Thoracic aorta (tissue), 2 donors: ENCODE data around the gene MCM5. TPM values are rescaled to one million over a fixed set of nuclear protein-coding genes. Genes with fewer than 3 reads are reported as not detected.

Experiments used
- ATAC-seq: fragments of 150-250 bp; one replicate; pipeline ENCODE4 v1.8.0; 2017; ENCODE audit warnings: low read depth; ENCODE audit not compliant: insufficient number of reproducible peaks, low FRiP score
- DNase-seq: peaks from one replicate; pipeline ENCODE4 v3.0.0-alpha.2; 2020; ENCODE audit warnings: low spot score
- H3K27ac ChIP-seq, 2 donors: fragments of 200-600 bp; sonication (generic); 1 replicate in 1 of 2; 2 replicates in 1 of 2; pipeline ENCODE4 v1.5.1; 2016; ENCODE audit warnings: mild to moderate bottlenecking in 2 of 2, moderate library complexity in 2 of 2
- H3K27me3 ChIP-seq: fragments of 200-600 bp; sonication (generic); replicated peaks from 2 replicates; pipeline ENCODE4 v1.6.0; 2016; ENCODE audit warnings: mild to moderate bottlenecking; ENCODE audit not compliant: insufficient read depth
- H3K36me3 ChIP-seq: fragments of 200-600 bp; sonication (generic); one replicate; pipeline ENCODE4 v1.5.1; 2016
- H3K4me1 ChIP-seq, 2 donors: fragments of 200-600 bp; sonication (generic); 1 replicate in 1 of 2; 2 replicates in 1 of 2; pipeline versions ENCODE4 v1.5.1 to v1.6.0; 2016; ENCODE audit warnings: low read depth in 2 of 2, mild to moderate bottlenecking in 1 of 2; ENCODE audit not compliant: control insufficient read depth in 1 of 2
- H3K4me3 ChIP-seq: fragments of 200-600 bp; sonication (generic); 2 replicates; pipeline ENCODE4 v1.5.1; 2016; ENCODE audit warnings: mild to moderate bottlenecking
- H3K9me3 ChIP-seq: fragments of 200-600 bp; sonication (generic); 2 replicates; pipeline ENCODE4 v1.5.1; 2016
- total RNA-seq, 2 donors: library from RNA; depleted of rRNA; stranded (reverse); fragments of >200 nt; gene quantifications; one replicate each; pipeline versions ENCODE4 v1.1.0 to v1.2.3, GENCODE V29; 2016
- TF ChIP-seq, protein P1 (sequence below): fragments of 200-600 bp; sonication (generic); IDR thresholded peaks from one replicate; pipeline ENCODE4 v1.5.1; 2019; ENCODE audit warnings: antibody characterized with exemption

Gene MCM5
- total RNA-seq, 2 donors from 2014 or later = 18.1 to 53.1 TPM

DNA sequence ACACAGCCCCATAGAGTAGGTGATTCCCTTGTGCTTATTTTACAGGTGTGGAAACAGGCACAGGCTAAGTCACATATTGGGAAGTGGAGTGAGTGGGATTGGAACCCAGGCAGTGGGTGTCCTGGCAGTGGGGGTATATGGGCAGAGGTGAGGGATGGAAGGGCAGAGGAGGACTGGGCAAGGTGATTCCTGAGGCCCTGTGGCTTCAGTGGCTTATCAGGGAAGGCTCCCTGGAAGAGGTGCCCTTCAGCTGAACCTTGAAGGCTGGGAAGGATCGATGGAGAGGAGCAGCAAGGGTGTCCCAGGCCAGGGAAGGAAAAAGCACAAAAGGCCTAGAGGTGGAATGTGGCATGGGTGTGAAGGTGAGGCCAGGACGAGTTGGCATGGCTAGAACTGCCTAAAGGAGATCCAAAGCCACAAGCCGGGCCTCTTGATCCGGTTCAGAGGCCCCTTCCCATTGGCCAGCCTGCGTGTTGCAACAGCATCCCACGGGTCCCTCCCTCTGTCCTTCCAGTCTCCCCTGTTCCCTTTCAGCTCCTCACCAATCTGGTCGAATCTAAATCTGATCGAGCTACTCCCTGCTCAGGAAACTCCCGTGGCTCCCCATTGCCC, 41.7 kb downstream of the MCM5 start:
- TF ChIP-seq, protein P1, sequence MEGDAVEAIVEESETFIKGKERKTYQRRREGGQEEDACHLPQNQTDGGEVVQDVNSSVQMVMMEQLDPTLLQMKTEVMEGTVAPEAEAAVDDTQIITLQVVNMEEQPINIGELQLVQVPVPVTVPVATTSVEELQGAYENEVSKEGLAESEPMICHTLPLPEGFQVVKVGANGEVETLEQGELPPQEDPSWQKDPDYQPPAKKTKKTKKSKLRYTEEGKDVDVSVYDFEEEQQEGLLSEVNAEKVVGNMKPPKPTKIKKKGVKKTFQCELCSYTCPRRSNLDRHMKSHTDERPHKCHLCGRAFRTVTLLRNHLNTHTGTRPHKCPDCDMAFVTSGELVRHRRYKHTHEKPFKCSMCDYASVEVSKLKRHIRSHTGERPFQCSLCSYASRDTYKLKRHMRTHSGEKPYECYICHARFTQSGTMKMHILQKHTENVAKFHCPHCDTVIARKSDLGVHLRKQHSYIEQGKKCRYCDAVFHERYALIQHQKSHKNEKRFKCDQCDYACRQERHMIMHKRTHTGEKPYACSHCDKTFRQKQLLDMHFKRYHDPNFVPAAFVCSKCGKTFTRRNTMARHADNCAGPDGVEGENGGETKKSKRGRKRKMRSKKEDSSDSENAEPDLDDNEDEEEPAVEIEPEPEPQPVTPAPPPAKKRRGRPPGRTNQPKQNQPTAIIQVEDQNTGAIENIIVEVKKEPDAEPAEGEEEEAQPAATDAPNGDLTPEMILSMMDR = no peak
- Histone ChIP-seq H3K27ac (no peak overlapping the region), H3K4me3 (no peak overlapping the region), H3K36me3 (no peaks in the 10 kb centered on the region), H3K27me3 (no peaks in the 10 kb centered on the region), H3K4me1 (no peaks in the 10 kb centered on the region), H3K9me3 (no peaks in the 10 kb centered on the region)
- DNase-seq (no peak), ATAC-seq (no peak)

DNA sequence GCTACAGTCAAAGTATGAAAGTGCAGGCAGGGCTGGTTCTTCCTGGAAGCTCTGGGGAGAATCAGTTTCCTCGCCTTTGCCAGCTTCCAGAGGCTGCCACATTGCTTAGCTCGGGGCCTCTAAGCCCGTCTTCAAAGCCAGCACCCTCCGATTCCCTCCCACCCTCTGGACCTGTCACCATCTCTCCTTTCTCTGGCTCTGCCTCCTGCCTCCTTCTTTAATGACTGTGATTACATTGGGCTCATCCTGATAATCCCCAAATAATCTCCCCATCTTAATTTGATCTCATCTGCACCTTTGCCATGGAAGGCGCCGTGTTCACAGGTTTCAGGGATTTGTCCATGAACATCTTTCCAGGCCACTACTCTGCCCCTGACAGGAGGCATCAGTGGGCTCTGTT, 42.5 kb downstream of the MCM5 start:
- no peak overlapping the region for H3K27ac ChIP-seq
- ATAC-seq = no peak

DNA sequence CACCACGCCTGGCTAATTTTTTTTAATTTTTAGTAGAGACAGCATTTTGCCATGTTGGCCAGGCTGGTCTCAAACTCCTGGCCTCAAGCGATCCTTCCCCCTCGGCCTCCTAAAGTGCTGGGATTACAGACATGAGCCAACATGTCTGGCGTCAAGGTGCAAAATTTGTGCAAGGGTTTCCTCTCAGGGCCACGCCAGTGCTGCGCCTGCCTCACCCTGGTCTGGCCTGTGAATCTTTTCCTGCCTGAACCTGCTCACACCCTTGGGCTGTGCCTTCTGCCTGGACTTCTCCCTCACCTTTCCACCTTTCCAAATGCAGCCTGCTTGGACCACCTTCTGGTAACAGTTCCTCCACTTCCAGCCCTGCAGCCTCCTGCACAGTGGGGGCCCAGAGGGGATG, 43.4 kb downstream of the MCM5 start:
- Histone ChIP-seq H3K36me3 (no peaks in the 10 kb centered on the region), H3K9me3 (no peaks in the 10 kb centered on the region), H3K4me1 (no peaks in the 10 kb centered on the region), H3K27ac (no peak overlapping the region), H3K27me3 (no peaks in the 10 kb centered on the region), H3K4me3 (no peak overlapping the region)
- DNase-seq = no peak
- TF ChIP-seq, protein P1 = no peak
- ATAC-seq = no peak

More for the DNA sequence above, 42.5 kb downstream of the MCM5 start:
- DNase-seq = no peak
- H3K36me3 ChIP-seq = no peaks in the 10 kb centered on the region
- H3K27me3 ChIP-seq = no peaks in the 10 kb centered on the region
- no peak overlapping the region for H3K4me3 ChIP-seq
- no peaks in the 10 kb centered on the region for H3K9me3 ChIP-seq
- H3K4me1 ChIP-seq = no peaks in the 10 kb centered on the region
- TF ChIP-seq, protein P1 = no peak

DNA sequence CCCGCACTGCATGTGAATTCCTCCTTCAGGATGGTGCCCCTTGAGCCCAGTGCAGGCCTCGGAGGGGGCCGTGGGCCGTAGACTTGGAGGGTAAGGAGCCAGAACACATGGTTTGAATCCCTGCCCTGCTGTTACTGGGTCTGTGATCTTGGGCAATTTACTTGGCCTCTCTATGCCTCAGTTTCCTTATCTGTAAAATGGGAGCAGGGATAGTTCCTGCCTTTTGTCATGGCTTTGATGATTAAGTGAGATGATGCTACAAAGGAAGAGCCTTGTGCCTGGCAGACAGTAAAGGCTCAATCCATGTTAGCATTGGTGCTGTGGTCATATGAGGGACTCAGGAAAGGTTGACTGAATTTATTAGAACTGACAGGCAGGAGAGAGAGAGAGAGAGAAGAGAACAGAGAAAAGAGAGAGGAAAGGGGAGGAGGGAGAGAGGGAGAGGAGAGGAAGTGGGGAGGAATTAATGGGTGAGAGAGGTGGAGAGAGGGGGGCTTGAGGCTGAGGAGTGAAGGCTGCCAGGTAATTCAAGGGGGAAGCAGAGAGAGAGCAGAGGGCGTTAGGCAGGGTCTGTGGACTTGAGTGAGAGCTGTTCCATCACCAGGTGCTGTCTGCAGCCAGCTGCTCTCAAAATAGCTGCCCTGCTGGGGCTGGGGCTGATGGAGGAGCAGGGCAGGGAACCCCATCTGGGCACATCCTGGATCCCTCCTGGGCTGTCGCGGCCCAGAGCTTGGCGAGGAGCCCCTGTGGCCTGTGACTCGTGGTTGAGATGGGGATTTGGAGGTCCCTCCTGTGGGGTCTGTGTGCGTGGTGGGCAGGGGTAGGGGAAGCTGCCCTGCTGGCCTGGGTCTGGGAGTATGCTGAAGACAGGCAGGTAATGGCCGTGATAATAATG, 44.1 kb downstream of the MCM5 start:
- Histone ChIP-seq H3K4me3 (no peak overlapping the region), H3K27me3 (no peaks in the 10 kb centered on the region), H3K27ac (no peak overlapping the region), H3K4me1 (no peaks in the 10 kb centered on the region), H3K9me3 (no peaks in the 10 kb centered on the region), H3K36me3 (no peaks in the 10 kb centered on the region)
- DNase-seq (no peak), ATAC-seq (no peak)
- TF ChIP-seq, protein P1 = no peak

DNA sequence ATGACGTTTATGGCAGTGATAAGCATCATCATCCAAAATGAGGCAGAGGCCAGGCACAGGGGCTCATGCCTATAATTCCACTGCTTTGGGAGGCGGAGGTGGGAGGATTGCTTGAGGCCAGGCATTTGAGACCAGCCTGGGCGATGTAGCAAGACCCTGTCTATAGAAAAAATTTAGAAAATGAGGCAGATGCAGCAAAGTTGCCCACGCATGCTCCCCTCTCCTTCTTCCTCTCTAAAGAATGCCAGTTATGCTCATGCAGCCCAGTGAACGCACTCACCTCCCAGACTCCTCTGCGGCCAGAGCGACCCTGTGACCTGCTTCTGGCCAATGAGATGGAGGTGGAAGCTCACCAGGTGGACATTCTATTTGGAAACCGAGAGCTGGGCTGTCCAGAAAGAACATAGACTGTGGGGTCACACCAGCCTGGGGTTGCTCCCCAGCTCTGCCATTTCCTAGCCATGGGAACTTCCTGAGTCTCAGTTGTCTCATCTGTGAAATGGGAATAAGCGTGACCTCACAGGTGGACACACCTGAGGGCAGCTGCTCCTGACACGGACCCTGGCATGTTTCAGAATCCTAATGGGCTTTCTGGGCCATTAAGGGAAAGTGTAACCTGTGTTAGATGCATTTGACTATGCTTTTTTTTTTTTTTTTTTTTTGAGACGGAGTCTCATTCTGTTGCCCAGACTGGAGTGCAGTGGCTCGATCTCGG, 44.9 kb downstream of the MCM5 start:
- Histone ChIP-seq H3K4me3 (no peak overlapping the region), H3K9me3 (no peaks in the 10 kb centered on the region), H3K27me3 (no peaks in the 10 kb centered on the region), H3K36me3 (no peaks in the 10 kb centered on the region), H3K4me1 (no peaks in the 10 kb centered on the region), H3K27ac (no peak overlapping the region)
- no peak for DNase-seq
- no peak for ATAC-seq
- TF ChIP-seq, protein P1 = no peak
